ENCODE data around the gene ARMH3.

The ARMH3 gene

GRCh38 chr10:101939729-101940128 is 116.2 kb downstream of the ARMH3 start:
- no peak for DNase-seq (ENCODE audit: low read depth in 2 of 2)

GRCh38 chr10:101939008-101939648 is 116.8 kb downstream of the ARMH3 start:
- no peak for DNase-seq (ENCODE audit: low read depth in 2 of 2)

- no peak for DNase-seq (ENCODE audit: low read depth in 2 of 2)
Measured at GRCh38 chr10:101938305-101939007, 117.5 kb downstream of the ARMH3 start.

GRCh38 chr10:101935431-101935830 is 120.5 kb downstream of the ARMH3 start:
- no peak for DNase-seq (ENCODE audit: low read depth in 2 of 2)

- no peak for DNase-seq (ENCODE audit: low read depth in 2 of 2)
Measured at GRCh38 chr10:101934686-101935305, 121.2 kb downstream of the ARMH3 start.

GRCh38 chr10:101933976-101934375 is 122.0 kb downstream of the ARMH3 start:
- no peak for DNase-seq (ENCODE audit: low read depth in 2 of 2)

- DNase-seq (ENCODE audit: low read depth in 2 of 2) = no peak
Measured at GRCh38 chr10:101932183-101932582, 123.8 kb downstream of the ARMH3 start.

GRCh38 chr10:101925027-101925426 is 130.9 kb downstream of the ARMH3 start:
- no peak for DNase-seq (ENCODE audit: low read depth in 2 of 2)

GRCh38 chr10:101923256-101923655 is 132.7 kb downstream of the ARMH3 start:
- DNase-seq (ENCODE audit: low read depth in 2 of 2) = no peak

- no peak for DNase-seq (ENCODE audit: low read depth in 2 of 2)
Measured at GRCh38 chr10:101922846-101923245, 133.1 kb downstream of the ARMH3 start.

GRCh38 chr10:101920546-101920945 is 135.4 kb downstream of the ARMH3 start:
- DNase-seq (ENCODE audit: low read depth in 2 of 2) = no peak

GRCh38 chr10:101919026-101919770 is 136.8 kb downstream of the ARMH3 start:
- DNase-seq (ENCODE audit: low read depth in 2 of 2) = no peak

- no peak for DNase-seq (ENCODE audit: low read depth in 2 of 2)
Measured at GRCh38 chr10:101912561-101913179, 143.3 kb downstream of the ARMH3 start.

- no peak for DNase-seq (ENCODE audit: low read depth in 2 of 2)
Measured at GRCh38 chr10:101906586-101907183, 149.3 kb downstream of the ARMH3 start.

GRCh38 chr10:101905251-101905650 is 150.7 kb downstream of the ARMH3 start:
- DNase-seq (ENCODE audit: low read depth in 2 of 2) = no peak

- DNase-seq (ENCODE audit: low read depth in 2 of 2) = no peak
Measured at GRCh38 chr10:101903827-101904550, 152.0 kb downstream of the ARMH3 start.

GRCh38 chr10:101902820-101903145 is 153.2 kb downstream of the ARMH3 start:
- no peak for DNase-seq (ENCODE audit: low read depth in 2 of 2)

- no peak for DNase-seq (ENCODE audit: low read depth in 2 of 2)
Measured at GRCh38 chr10:101902032-101902819, 153.7 kb downstream of the ARMH3 start.

- DNase-seq (ENCODE audit: low read depth in 2 of 2) = no peak
Measured at GRCh38 chr10:101901340-101901739, 154.6 kb downstream of the ARMH3 start.

GRCh38 chr10:101897633-101898032 is 158.3 kb downstream of the ARMH3 start:
- no peak for DNase-seq (ENCODE audit: low read depth in 2 of 2)
